GM23338 (cell line): ENCODE measurements around the gene TXNDC12. TPM values are rescaled to one million over a fixed set of nuclear protein-coding genes. Genes with fewer than 3 reads are reported as not detected.

ENCODE experiments used
- ATAC-seq: fragments of 200-7000 bp; cut with Tn5 transposase; 3 replicates; pipeline ENCODE4 v1.9.1; 2020
- DNase-seq: peaks from one replicate; pipeline ENCODE4 v3.0.0-alpha.2; 2015; ENCODE audit warnings: low spot score
- H2AFZ ChIP-seq: fragments of 200-600 bp; sonication (generic); 2 replicates; pipeline ENCODE4 v1.8.0; 2016; ENCODE audit warnings: antibody characterized with exemption, mild to moderate bottlenecking, moderate library complexity
- H3F3A ChIP-seq: fragments of 200-600 bp; sonication (generic); replicated peaks from 2 replicates; pipeline ENCODE4 v1.8.0; 2017; ENCODE audit warnings: antibody characterized with exemption, mixed run types, low read depth
- H3K27ac ChIP-seq: fragments of 200-600 bp; sonication (generic); 2 replicates; pipeline ENCODE4 v1.6.1; 2016; ENCODE audit warnings: low read depth
- H3K27me3 ChIP-seq: fragments of 200-600 bp; sonication (generic); 2 replicates; pipeline ENCODE4 v1.8.0; 2016; ENCODE audit warnings: mild to moderate bottlenecking, mixed run types, moderate library complexity; ENCODE audit not compliant: insufficient read depth
- H3K36me3 ChIP-seq: fragments of 200-600 bp; sonication (generic); 2 replicates; pipeline ENCODE4 v1.8.0; 2016; ENCODE audit warnings: mild to moderate bottlenecking; ENCODE audit not compliant: insufficient read depth
- H3K4me1 ChIP-seq: fragments of 200-600 bp; sonication (generic); 2 replicates; pipeline ENCODE4 v1.8.0; 2016; ENCODE audit warnings: mild to moderate bottlenecking, moderate library complexity; ENCODE audit not compliant: insufficient read depth
- H3K4me2 ChIP-seq: fragments of 200-600 bp; sonication (generic); 2 replicates; pipeline ENCODE4 v1.7.1; 2017; ENCODE audit warnings: mixed run types
- H3K4me3 ChIP-seq: fragments of 200-600 bp; sonication (generic); 2 replicates; pipeline ENCODE4 v1.6.1; 2016; ENCODE audit warnings: mixed run types
- H3K79me2 ChIP-seq: fragments of 200-600 bp; sonication (generic); replicated peaks from 2 replicates; pipeline ENCODE4 v1.8.0; 2017; ENCODE audit warnings: mild to moderate bottlenecking; ENCODE audit not compliant: insufficient read depth
- H3K9me2 ChIP-seq: fragments of 200-600 bp; sonication (generic); 2 replicates; pipeline ENCODE4 v1.8.0; 2017; ENCODE audit not compliant: insufficient read depth
- H4K20me1 ChIP-seq: fragments of 200-600 bp; sonication (generic); replicated peaks from 2 replicates; pipeline ENCODE4 v1.8.0; 2017; ENCODE audit warnings: mild to moderate bottlenecking; ENCODE audit not compliant: insufficient read depth
- H3K27ac Mint-ChIP-seq: 2 replicates; pipeline ENCODE4 v1.8.0; 2020; ENCODE audit warnings: inconsistent platforms, mild to moderate bottlenecking, moderate library complexity, mixed read lengths
- H3K27me3 Mint-ChIP-seq: 3 replicates; pipeline ENCODE4 v1.8.0; 2022; ENCODE audit warnings: low read depth, mild to moderate bottlenecking, moderate library complexity, mixed read lengths, inconsistent platforms; ENCODE audit not compliant: insufficient read depth, poor library complexity
- H3K36me3 Mint-ChIP-seq: 3 replicates; pipeline ENCODE4 v1.8.0; 2021; ENCODE audit warnings: low read depth, mild to moderate bottlenecking, inconsistent platforms, moderate library complexity, mixed read lengths
- H3K4me1 Mint-ChIP-seq: 3 replicates; pipeline ENCODE4 v1.8.0; 2020; ENCODE audit warnings: mild to moderate bottlenecking, inconsistent platforms, mixed read lengths
- H3K4me3 Mint-ChIP-seq: 3 replicates; pipeline ENCODE4 v1.8.0; 2021; ENCODE audit warnings: moderate library complexity, mild to moderate bottlenecking, inconsistent platforms, mixed read lengths
- H3K9me3 Mint-ChIP-seq: 3 replicates; pipeline ENCODE4 v1.8.0; 2020; ENCODE audit warnings: moderate library complexity, mild to moderate bottlenecking, inconsistent platforms, mixed read lengths
- CREB1 ChIP-seq: fragments of 250-450 bp; sonication (Bioruptor Pico); IDR thresholded peaks from 2 replicates; pipeline ENCODE4 v1.5.0; 2020; ENCODE audit warnings: low read depth, mild to moderate bottlenecking, moderate library complexity
- CTCF ChIP-seq, 2 experiments: fragments of 200-600 bp in 1 of 2; sonication (generic) in 1 of 2; conservative IDR thresholded peaks; 2 replicates each; pipeline versions ENCODE4 v1.5.1 to v1.6.1; 2016 to 2017; ENCODE audit warnings: antibody characterized with exemption in 2 of 2, low read depth in 2 of 2, mild to moderate bottlenecking in 2 of 2, moderate library complexity in 1 of 2
- ETS1 ChIP-seq: IDR thresholded peaks from 2 replicates; pipeline ENCODE4 v1.6.1; 2016; ENCODE audit warnings: antibody characterized with exemption
- EZH2phosphoT487 ChIP-seq: fragments of 200-600 bp; sonication (generic); IDR thresholded peaks from one replicate; pipeline ENCODE4 v1.8.1; 2018; ENCODE audit warnings: antibody characterized with exemption; ENCODE audit not compliant: unreplicated experiment
- JUNB ChIP-seq: IDR thresholded peaks from one replicate; pipeline ENCODE4 v1.6.1; 2016; ENCODE audit warnings: antibody characterized with exemption; ENCODE audit not compliant: unreplicated experiment
- NANOG ChIP-seq: IDR thresholded peaks from 2 replicates; pipeline ENCODE4 v1.6.1; 2016; ENCODE audit warnings: antibody characterized with exemption, borderline replicate concordance
- REST ChIP-seq: IDR thresholded peaks from one replicate; pipeline ENCODE4 v1.6.1; 2018; ENCODE audit warnings: antibody characterized with exemption; ENCODE audit not compliant: unreplicated experiment
- STAT1 ChIP-seq: IDR thresholded peaks from one replicate; pipeline ENCODE4 v1.6.1; 2016; ENCODE audit warnings: antibody characterized with exemption; ENCODE audit not compliant: unreplicated experiment
- ZNF114 ChIP-seq: fragments of 250-450 bp; sonication (Bioruptor Pico); IDR thresholded peaks from 2 replicates; pipeline ENCODE4 v1.5.0; 2020; ENCODE audit warnings: mild to moderate bottlenecking, moderate library complexity
- polyA plus RNA-seq: library from polyadenylated mRNA; unstranded; fragments of >200 nt; fragmentation: Nextera tagmentation; extraction: Ambion mirVana; gene quantifications from 2 replicates; pipeline ENCODE4 v1.2.1, GENCODE V29; 2016
- total RNA-seq: library from RNA; depleted of rRNA; stranded (reverse); fragments of >200 nt; shearing (Covaris generic); gene quantifications from 2 replicates; pipeline ENCODE4 v1.2.3, GENCODE V29; 2014

Gene TXNDC12
- total and polyA plus RNA-seq, 2 experiments from 2014 or later = 68.9 to 88.2 TPM

- TF ChIP-seq ETS1 = peak; percentile 59; the same call in 1 of the 2 replicates
These were observed 21.6 kb downstream of the TXNDC12 start, which contains the start of gene KTI12 (continued) for GRCh38 chr1:52033190-52034049.

GRCh38 chr1:52032785-52033131 lies 22.2 kb downstream of the TXNDC12 start:
- H3K27ac ChIP-seq = peak overlapping the region; percentile 57
- DNase-seq = peak; percentile 64
- peaks cover 14% of the 10 kb centered on the region for H4K20me1 ChIP-seq
- peaks cover 30% of the 10 kb centered on the region for H3K79me2 ChIP-seq
- no peaks in the 10 kb centered on the region for H3K27me3 ChIP-seq
- Mint-ChIP-seq H3K36me3 (peaks cover 27% of the 10 kb centered on the region), H3K9me3 (no peaks in the 10 kb centered on the region), H3K4me1 (peaks cover 18% of the 10 kb centered on the region), H3K27ac (peak overlapping the region; percentile 59; the same call in 1 of the 2 replicates), H3K27me3 (peaks cover 3% of the 10 kb centered on the region), H3K4me3 (peak overlapping the region; percentile 91)
- peak; percentile 72 for ATAC-seq
- peak overlapping the region; percentile 78 for H3K4me3 ChIP-seq
- no peaks in the 10 kb centered on the region for H3K9me2 ChIP-seq
- peak overlapping the region; percentile 50 for H2AFZ ChIP-seq
- H3K4me2 ChIP-seq = peak overlapping the region; percentile 93
- H3K36me3 ChIP-seq = peaks cover 3% of the 10 kb centered on the region; the same call in 1 of the 2 replicates
- H3K4me1 ChIP-seq = peaks cover 15% of the 10 kb centered on the region
- peaks cover 9% of the 10 kb centered on the region for H3F3A ChIP-seq
- TF ChIP-seq JUNB = no peak
- no peak for TF ChIP-seq CREB1 (CRISPR knock-in tag)
- no peak for TF ChIP-seq CTCF (conservative IDR thresholded peaks at IDR 0.05; ENCODE audit: low read depth in 2 of 2)
- no peak for TF ChIP-seq NANOG
- no peak for TF ChIP-seq STAT1
- no peak for TF ChIP-seq ETS1
- no peak for TF ChIP-seq ZNF114
- TF ChIP-seq EZH2phosphoT487 = no peak
- no peak for TF ChIP-seq REST
